Measurements from ENCODE around the gene DOK5. TPM values are rescaled to one million over a fixed set of nuclear protein-coding genes. Genes with fewer than 3 reads are reported as not detected.
A peak's percentile ranks its signal among the peaks of the same experiment; 100 is the strongest.

DOK5 gene
- total RNA-seq, 1 experiment from 2014 or later, result not detected

- Histone ChIP-seq H3K4me3 (ENCODE audit: low read length) (no peak overlapping the region), H4K20me1 (ENCODE audit: insufficient read depth, low read depth, low read length) (no peaks in the 10 kb centered on the region), H3K27me3 (ENCODE audit: low read length) (no peaks in the 10 kb centered on the region), H3K36me3 (ENCODE audit: insufficient read depth, low read length) (no peaks in the 10 kb centered on the region), H3K4me2 (ENCODE audit: low read depth, low read length, poor library complexity, severe bottlenecking) (no peak overlapping the region), H2AFZ (ENCODE audit: low read length) (no peak overlapping the region), H3K9me3 (ENCODE audit: low read length) (no peaks in the 10 kb centered on the region), H3K9me2 (replicated peaks; ENCODE audit: insufficient read depth, low read length) (no peaks in the 10 kb centered on the region), H3K9ac (ENCODE audit: low read length) (no peak overlapping the region), H3K27ac (ENCODE audit: low read length) (no peak overlapping the region), H3K79me2 (ENCODE audit: low read length) (no peaks in the 10 kb centered on the region), H3K4me1 (ENCODE audit: low read length) (no peaks in the 10 kb centered on the region)
- peak; percentile 77 for DNase-seq
These were observed 205.7 kb downstream of the DOK5 start for GRCh38 chr20:54680872-54681619.

GRCh38 chr20:54681869-54682268, 206.5 kb downstream of the DOK5 start:
- Histone ChIP-seq H3K4me3 (ENCODE audit: low read length) (no peak overlapping the region), H3K9me3 (ENCODE audit: low read length) (no peaks in the 10 kb centered on the region), H3K79me2 (ENCODE audit: low read length) (no peaks in the 10 kb centered on the region), H3K4me1 (ENCODE audit: low read length) (no peaks in the 10 kb centered on the region), H4K20me1 (ENCODE audit: insufficient read depth, low read depth, low read length) (no peaks in the 10 kb centered on the region), H2AFZ (ENCODE audit: low read length) (no peak overlapping the region), H3K27me3 (ENCODE audit: low read length) (no peaks in the 10 kb centered on the region), H3K9me2 (replicated peaks; ENCODE audit: insufficient read depth, low read length) (no peaks in the 10 kb centered on the region), H3K27ac (ENCODE audit: low read length) (no peak overlapping the region), H3K4me2 (ENCODE audit: low read depth, low read length, poor library complexity, severe bottlenecking) (no peak overlapping the region), H3K9ac (ENCODE audit: low read length) (no peak overlapping the region), H3K36me3 (ENCODE audit: insufficient read depth, low read length) (no peaks in the 10 kb centered on the region)
- no peak for DNase-seq

- no peak overlapping the region for H3K4me3 ChIP-seq (ENCODE audit: low read length)
- no peaks in the 10 kb centered on the region for H4K20me1 ChIP-seq (ENCODE audit: insufficient read depth, low read depth, low read length)
- DNase-seq, result no peak
- H3K4me1 ChIP-seq (ENCODE audit: low read length), result no peaks in the 10 kb centered on the region
- no peak overlapping the region for H3K27ac ChIP-seq (ENCODE audit: low read length)
- H2AFZ ChIP-seq (ENCODE audit: low read length), result no peak overlapping the region
- no peaks in the 10 kb centered on the region for H3K9me2 ChIP-seq (replicated peaks; ENCODE audit: insufficient read depth, low read length)
- H3K9ac ChIP-seq (ENCODE audit: low read length), result no peak overlapping the region
- H3K79me2 ChIP-seq (ENCODE audit: low read length), result no peaks in the 10 kb centered on the region
- H3K9me3 ChIP-seq (ENCODE audit: low read length), result no peaks in the 10 kb centered on the region
- no peak overlapping the region for H3K4me2 ChIP-seq (ENCODE audit: low read depth, low read length, poor library complexity, severe bottlenecking)
- H3K27me3 ChIP-seq (ENCODE audit: low read length), result no peaks in the 10 kb centered on the region
- H3K36me3 ChIP-seq (ENCODE audit: insufficient read depth, low read length), result no peaks in the 10 kb centered on the region
These were observed 213.1 kb downstream of the DOK5 start for GRCh38 chr20:54688476-54688875.

GRCh38 chr20:54690323-54690722, 214.9 kb downstream of the DOK5 start:
- no peak overlapping the region for H3K27ac ChIP-seq (ENCODE audit: low read length)
- H3K9me3 ChIP-seq (ENCODE audit: low read length), result no peaks in the 10 kb centered on the region
- H3K27me3 ChIP-seq (ENCODE audit: low read length), result no peaks in the 10 kb centered on the region
- no peaks in the 10 kb centered on the region for H3K36me3 ChIP-seq (ENCODE audit: insufficient read depth, low read length)
- no peak overlapping the region for H3K9ac ChIP-seq (ENCODE audit: low read length)
- no peaks in the 10 kb centered on the region for H3K79me2 ChIP-seq (ENCODE audit: low read length)
- H4K20me1 ChIP-seq (ENCODE audit: insufficient read depth, low read depth, low read length), result no peaks in the 10 kb centered on the region
- no peak overlapping the region for H3K4me3 ChIP-seq (ENCODE audit: low read length)
- DNase-seq, result no peak
- no peaks in the 10 kb centered on the region for H3K9me2 ChIP-seq (replicated peaks; ENCODE audit: insufficient read depth, low read length)
- no peak overlapping the region for H2AFZ ChIP-seq (ENCODE audit: low read length)
- no peaks in the 10 kb centered on the region for H3K4me1 ChIP-seq (ENCODE audit: low read length)
- H3K4me2 ChIP-seq (ENCODE audit: low read depth, low read length, poor library complexity, severe bottlenecking), result no peak overlapping the region

- no peaks in the 10 kb centered on the region for H4K20me1 ChIP-seq (ENCODE audit: insufficient read depth, low read depth, low read length)
- no peak overlapping the region for H3K4me2 ChIP-seq (ENCODE audit: low read depth, low read length, poor library complexity, severe bottlenecking)
- no peaks in the 10 kb centered on the region for H3K79me2 ChIP-seq (ENCODE audit: low read length)
- DNase-seq, result no peak
- H2AFZ ChIP-seq (ENCODE audit: low read length), result no peak overlapping the region
- H3K9ac ChIP-seq (ENCODE audit: low read length), result no peak overlapping the region
- H3K4me3 ChIP-seq (ENCODE audit: low read length), result no peak overlapping the region
- H3K36me3 ChIP-seq (ENCODE audit: insufficient read depth, low read length), result no peaks in the 10 kb centered on the region
- H3K9me2 ChIP-seq (replicated peaks; ENCODE audit: insufficient read depth, low read length), result no peaks in the 10 kb centered on the region
- no peaks in the 10 kb centered on the region for H3K9me3 ChIP-seq (ENCODE audit: low read length)
- no peaks in the 10 kb centered on the region for H3K4me1 ChIP-seq (ENCODE audit: low read length)
- H3K27ac ChIP-seq (ENCODE audit: low read length), result no peak overlapping the region
- no peaks in the 10 kb centered on the region for H3K27me3 ChIP-seq (ENCODE audit: low read length)
These were observed 215.9 kb downstream of the DOK5 start for GRCh38 chr20:54691327-54691726.

- H3K4me3 ChIP-seq (ENCODE audit: low read length), result no peak overlapping the region
- H3K4me2 ChIP-seq (ENCODE audit: low read depth, low read length, poor library complexity, severe bottlenecking), result no peak overlapping the region
- no peak overlapping the region for H3K27ac ChIP-seq (ENCODE audit: low read length)
- no peaks in the 10 kb centered on the region for H3K9me3 ChIP-seq (ENCODE audit: low read length)
- no peak for DNase-seq
- no peaks in the 10 kb centered on the region for H4K20me1 ChIP-seq (ENCODE audit: insufficient read depth, low read depth, low read length)
- no peaks in the 10 kb centered on the region for H3K36me3 ChIP-seq (ENCODE audit: insufficient read depth, low read length)
- H3K9ac ChIP-seq (ENCODE audit: low read length), result no peak overlapping the region
- H3K4me1 ChIP-seq (ENCODE audit: low read length), result no peaks in the 10 kb centered on the region
- no peak overlapping the region for H2AFZ ChIP-seq (ENCODE audit: low read length)
- H3K27me3 ChIP-seq (ENCODE audit: low read length), result no peaks in the 10 kb centered on the region
- no peaks in the 10 kb centered on the region for H3K9me2 ChIP-seq (replicated peaks; ENCODE audit: insufficient read depth, low read length)
- H3K79me2 ChIP-seq (ENCODE audit: low read length), result no peaks in the 10 kb centered on the region
These were observed 216.9 kb downstream of the DOK5 start for GRCh38 chr20:54692168-54692887.

- H3K79me2 ChIP-seq (ENCODE audit: low read length), result no peaks in the 10 kb centered on the region
- H3K27ac ChIP-seq (ENCODE audit: low read length), result no peak overlapping the region
- no peak for DNase-seq
- H3K36me3 ChIP-seq (ENCODE audit: insufficient read depth, low read length), result no peaks in the 10 kb centered on the region
- no peak overlapping the region for H3K4me2 ChIP-seq (ENCODE audit: low read depth, low read length, poor library complexity, severe bottlenecking)
- H3K4me3 ChIP-seq (ENCODE audit: low read length), result no peak overlapping the region
- no peaks in the 10 kb centered on the region for H3K4me1 ChIP-seq (ENCODE audit: low read length)
- no peaks in the 10 kb centered on the region for H4K20me1 ChIP-seq (ENCODE audit: insufficient read depth, low read depth, low read length)
- no peak overlapping the region for H2AFZ ChIP-seq (ENCODE audit: low read length)
- no peaks in the 10 kb centered on the region; the same call in 1 of the 2 replicates for H3K9me3 ChIP-seq (ENCODE audit: low read length)
- no peak overlapping the region for H3K9ac ChIP-seq (ENCODE audit: low read length)
- H3K9me2 ChIP-seq (replicated peaks; ENCODE audit: insufficient read depth, low read length), result no peaks in the 10 kb centered on the region
- no peaks in the 10 kb centered on the region for H3K27me3 ChIP-seq (ENCODE audit: low read length)
These were observed 219.1 kb downstream of the DOK5 start for GRCh38 chr20:54694516-54694915.

GRCh38 chr20:54698373-54698772, 223.0 kb downstream of the DOK5 start:
- Histone ChIP-seq H3K9me3 (ENCODE audit: low read length) (no peaks in the 10 kb centered on the region; the same call in 1 of the 2 replicates), H3K9me2 (replicated peaks; ENCODE audit: insufficient read depth, low read length) (no peaks in the 10 kb centered on the region), H3K27ac (ENCODE audit: low read length) (no peak overlapping the region), H3K36me3 (ENCODE audit: insufficient read depth, low read length) (no peaks in the 10 kb centered on the region), H3K9ac (ENCODE audit: low read length) (no peak overlapping the region), H4K20me1 (ENCODE audit: insufficient read depth, low read depth, low read length) (no peaks in the 10 kb centered on the region), H3K4me3 (ENCODE audit: low read length) (no peak overlapping the region), H3K4me2 (ENCODE audit: low read depth, low read length, poor library complexity, severe bottlenecking) (no peak overlapping the region), H3K27me3 (ENCODE audit: low read length) (no peaks in the 10 kb centered on the region), H3K79me2 (ENCODE audit: low read length) (no peaks in the 10 kb centered on the region), H2AFZ (ENCODE audit: low read length) (no peak overlapping the region), H3K4me1 (ENCODE audit: low read length) (no peaks in the 10 kb centered on the region)
- DNase-seq, result no peak
